Stomach (tissue), 9 donors: ENCODE measurements around the gene ISOC1. TPM values are rescaled to one million over a fixed set of nuclear protein-coding genes. Genes with fewer than 3 reads are reported as not detected.

Experiments used
- DNase-seq, 2 donors: peaks; one replicate each; pipeline versions ENCODE4 v3.0.0 to v3.0.0-alpha.2; 2013 to 2019
- H3K27ac ChIP-seq, 5 donors: fragments of 200-600 bp in 4 of 5; sonication (generic) in 4 of 5; one replicate each; pipeline ENCODE4 v1.5.1; 2013 to 2019; ENCODE audit warnings: mild to moderate bottlenecking in 1 of 5, moderate library complexity in 1 of 5
- H3K27me3 ChIP-seq, 3 donors: fragments of 200-600 bp; sonication (generic); one replicate each; pipeline ENCODE4 v1.5.1; 2017 to 2019; ENCODE audit warnings: mixed run types in 1 of 3
- H3K36me3 ChIP-seq, 4 donors: fragments of 200-600 bp; sonication (generic); 1 replicate in 3 of 4; 2 replicates in 1 of 4; pipeline ENCODE4 v1.5.1; 2016 to 2019
- H3K4me1 ChIP-seq, 4 donors: fragments of 200-600 bp; sonication (generic); one replicate each; pipeline ENCODE4 v1.5.1; 2016 to 2019
- H3K4me3 ChIP-seq, 4 donors: fragments of 200-600 bp; sonication (generic) in 3 of 4; one replicate each; pipeline ENCODE4 v1.5.1; 2016 to 2019; ENCODE audit warnings: mild to moderate bottlenecking in 1 of 4
- H3K9me3 ChIP-seq, 4 donors: fragments of 200-600 bp; sonication (generic); one replicate each; pipeline ENCODE4 v1.5.1; 2016 to 2019
- EP300 ChIP-seq: sonication (generic); formaldehyde crosslinking; IDR thresholded peaks from one replicate; pipeline ENCODE4 v1.6.1; 2017; ENCODE audit warnings: antibody characterized with exemption
- POLR2A ChIP-seq, 4 donors: fragments of 450-650 bp; IDR thresholded peaks; one replicate each; pipeline ENCODE4 v1.6.1; 2016; ENCODE audit warnings: antibody characterized with exemption in 4 of 4, control low read depth in 2 of 4, mild to moderate bottlenecking in 1 of 4, moderate library complexity in 1 of 4
- POLR2AphosphoS5 ChIP-seq, 3 donors: sonication (generic); formaldehyde crosslinking; IDR thresholded peaks; one replicate each; pipeline ENCODE4 v1.6.1; 2016; ENCODE audit warnings: antibody characterized with exemption in 3 of 3
- WGBS, 5 donors: extraction: QIAGEN DNeasy Blood & Tissue Kit in 3 of 5; methylation state at CpG; one replicate each; pipeline versions ENCODE4 v1.1.5 to v1.1.7; 2013 to 2018; 5-methylcytosine and 5-hydroxymethylcytosine counted together
- intact Hi-C: fragments of 100-400 bp; cut with DNase I; formaldehyde crosslinking; loops from one replicate; pipeline ENCODE4 v1.15.1; 2023; ENCODE audit warnings: low total_unique reads
- polyA plus RNA-seq, 3 donors: library from polyadenylated mRNA; stranded (reverse); fragments of 200-250 nt; gene quantifications; one replicate each; pipeline ENCODE4 v1.2.3, GENCODE V29; 2013
- total RNA-seq, 5 donors: library from RNA; depleted of rRNA; stranded (reverse); fragments of >200 nt; gene quantifications; one replicate each; pipeline versions ENCODE4 v1.1.0 to v1.2.3, GENCODE V29; 2014 to 2016
- TF ChIP-seq, protein P1 (sequence below), 7 experiments: fragments of 450-650 bp in 4 of 7; fragments of 200-600 bp in 3 of 7; sonication (generic) in 3 of 7; IDR thresholded peaks; one replicate each; pipeline ENCODE4 v1.5.1; 2016 to 2019; ENCODE audit warnings: antibody characterized with exemption in 7 of 7, control low read depth in 2 of 7, mild to moderate bottlenecking in 1 of 7
- donor health status: healthy with polysubstance abuse.
- donor health status: Bipolar disorder and iron deficiency.
- donor health status: healthy.

ISOC1 gene
- total and polyA plus RNA-seq, 8 donors, result 3.1 to 39.4 (median 18.3) TPM; not detected in 1

DNA sequence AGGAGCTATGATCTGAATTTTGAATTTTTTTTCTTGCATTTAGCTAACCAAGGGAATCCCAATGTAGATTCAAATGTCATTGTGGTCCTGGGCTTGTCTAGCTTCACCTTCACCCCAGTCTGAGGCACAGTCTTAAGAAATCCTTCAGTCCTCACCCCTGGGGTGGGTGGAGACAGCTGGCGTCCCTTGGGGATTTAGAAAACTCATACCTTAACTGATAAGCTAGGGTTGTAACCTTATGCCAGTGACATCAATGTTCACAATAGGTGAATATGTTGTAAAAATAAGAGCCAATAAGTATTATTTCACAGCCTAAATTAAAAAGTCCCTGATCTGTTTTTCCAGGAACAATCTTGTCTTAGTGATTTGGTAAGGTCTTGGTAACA lies 4.6 kb downstream of the ISOC1 start:
- WGBS, 5 donors, result 6 to 63% (median 39%) methylated on average over 1 of the region's 1 CpG
- TF ChIP-seq, protein P1, sequence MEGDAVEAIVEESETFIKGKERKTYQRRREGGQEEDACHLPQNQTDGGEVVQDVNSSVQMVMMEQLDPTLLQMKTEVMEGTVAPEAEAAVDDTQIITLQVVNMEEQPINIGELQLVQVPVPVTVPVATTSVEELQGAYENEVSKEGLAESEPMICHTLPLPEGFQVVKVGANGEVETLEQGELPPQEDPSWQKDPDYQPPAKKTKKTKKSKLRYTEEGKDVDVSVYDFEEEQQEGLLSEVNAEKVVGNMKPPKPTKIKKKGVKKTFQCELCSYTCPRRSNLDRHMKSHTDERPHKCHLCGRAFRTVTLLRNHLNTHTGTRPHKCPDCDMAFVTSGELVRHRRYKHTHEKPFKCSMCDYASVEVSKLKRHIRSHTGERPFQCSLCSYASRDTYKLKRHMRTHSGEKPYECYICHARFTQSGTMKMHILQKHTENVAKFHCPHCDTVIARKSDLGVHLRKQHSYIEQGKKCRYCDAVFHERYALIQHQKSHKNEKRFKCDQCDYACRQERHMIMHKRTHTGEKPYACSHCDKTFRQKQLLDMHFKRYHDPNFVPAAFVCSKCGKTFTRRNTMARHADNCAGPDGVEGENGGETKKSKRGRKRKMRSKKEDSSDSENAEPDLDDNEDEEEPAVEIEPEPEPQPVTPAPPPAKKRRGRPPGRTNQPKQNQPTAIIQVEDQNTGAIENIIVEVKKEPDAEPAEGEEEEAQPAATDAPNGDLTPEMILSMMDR (IDR thresholded peaks at IDR 0.05), result no peak
- TF ChIP-seq POLR2AphosphoS5 (IDR thresholded peaks at IDR 0.05) (no peak), POLR2A (IDR thresholded peaks at IDR 0.05) (no peak), EP300 (no peak)
- no peaks in the 10 kb centered on the region for H3K9me3 ChIP-seq
- no peaks in the 10 kb centered on the region for H3K36me3 ChIP-seq
- peaks cover 4 to 61% (median 37%) of the 10 kb centered on the region in 4 donors for H3K4me1 ChIP-seq
- intact Hi-C loops, result no loop called here
- H3K27me3 ChIP-seq, result no peaks in the 10 kb centered on the region
- DNase-seq, result no peak
- no peak overlapping the region for H3K4me3 ChIP-seq
- no peak overlapping the region for H3K27ac ChIP-seq

DNA sequence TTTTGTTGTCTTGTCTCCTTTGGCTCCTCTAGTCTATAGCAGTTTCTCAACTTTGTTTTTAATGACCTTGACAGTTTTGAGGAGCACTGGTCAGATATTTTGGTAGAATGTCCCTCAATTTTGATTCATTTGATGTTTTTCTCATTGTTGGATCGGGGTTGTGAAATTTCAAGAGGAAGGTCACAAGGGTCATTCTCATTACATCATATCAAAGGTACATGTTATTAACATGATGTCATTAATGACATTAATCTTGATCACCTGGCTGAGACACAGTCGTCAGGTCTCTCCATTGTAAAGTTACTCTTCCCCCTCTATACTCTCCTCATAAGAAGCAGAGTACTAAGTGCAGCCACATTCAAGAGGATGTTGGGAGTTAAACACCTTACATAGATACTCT lies 7.2 kb downstream of the ISOC1 start:
- Histone ChIP-seq H3K4me3 (no peak overlapping the region), H3K9me3 (no peaks in the 10 kb centered on the region), H3K27me3 (no peaks in the 10 kb centered on the region), H3K4me1 (peaks cover 0 to 45% (median 22%) of the 10 kb centered on the region in 4 donors), H3K36me3 (peaks cover 0 to 15% (median 9%) of the 10 kb centered on the region in 4 donors), H3K27ac (no peak overlapping the region)
- TF ChIP-seq EP300 (no peak), POLR2AphosphoS5 (IDR thresholded peaks at IDR 0.05) (no peak), POLR2A (IDR thresholded peaks at IDR 0.05) (no peak)
- TF ChIP-seq, protein P1 (IDR thresholded peaks at IDR 0.05), result no peak
- 80 to 92% (median 83%) methylated on average over 2 of the region's 2 CpGs for WGBS, 5 donors
- intact Hi-C loops, result no loop called here
- no peak for DNase-seq

DNA sequence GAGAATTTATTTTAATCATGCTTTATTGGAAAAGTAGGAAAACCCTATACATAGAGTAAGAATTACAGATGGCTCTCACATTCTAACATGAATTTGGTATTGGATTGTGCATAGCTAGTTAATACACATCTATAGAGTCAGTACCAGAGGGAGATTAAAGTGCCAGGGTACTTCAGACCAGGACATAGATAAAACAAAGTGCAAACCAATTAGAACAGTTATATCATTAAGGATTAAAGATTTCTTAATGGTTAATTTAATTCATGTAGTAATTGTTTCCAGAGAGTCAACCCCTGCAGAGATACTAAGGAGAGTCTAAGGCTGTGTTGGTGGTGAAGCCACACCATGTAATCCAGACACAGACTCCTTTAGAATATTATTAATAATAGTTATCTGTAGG lies 8.8 kb downstream of the ISOC1 start:
- no peak overlapping the region for H3K27ac ChIP-seq

DNA sequence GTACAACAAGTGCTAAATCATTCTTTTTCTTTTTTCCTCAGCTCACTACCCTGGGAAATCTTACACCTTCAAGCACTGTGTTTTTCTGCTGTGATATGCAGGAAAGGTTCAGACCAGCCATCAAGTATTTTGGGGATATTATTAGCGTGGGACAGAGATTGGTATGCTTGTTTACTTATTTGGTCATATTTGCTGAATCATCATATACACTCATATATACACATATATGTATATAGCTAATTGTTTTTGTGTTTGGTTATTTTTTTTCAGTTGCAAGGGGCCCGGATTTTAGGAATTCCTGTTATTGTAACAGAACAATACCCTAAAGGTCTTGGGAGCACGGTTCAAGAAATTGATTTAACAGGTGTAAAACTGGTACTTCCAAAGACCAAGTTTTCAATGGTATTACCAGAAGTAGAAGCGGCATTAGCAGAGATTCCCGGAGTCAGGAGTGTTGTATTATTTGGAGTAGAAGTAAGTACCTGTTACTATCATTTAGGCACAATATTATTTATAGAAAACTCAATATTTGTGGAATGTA lies 10.4 kb downstream of the ISOC1 start:
- WGBS, 5 donors, result 89 to 95% (median 93%) methylated on average over 5 of the region's 5 CpGs
- H3K9me3 ChIP-seq, result no peaks in the 10 kb centered on the region
- no peak overlapping the region for H3K27ac ChIP-seq
- H3K4me1 ChIP-seq, result peaks cover 0 to 15% (median 0%) of the 10 kb centered on the region in 4 donors
- intact Hi-C loops, result no loop called here
- H3K27me3 ChIP-seq, result no peaks in the 10 kb centered on the region
- peaks cover 7 to 36% (median 30%) of the 10 kb centered on the region in 4 donors for H3K36me3 ChIP-seq
- TF ChIP-seq POLR2AphosphoS5 (IDR thresholded peaks at IDR 0.05) (no peak), EP300 (no peak), POLR2A (IDR thresholded peaks at IDR 0.05) (no peak)
- TF ChIP-seq, protein P1 (IDR thresholded peaks at IDR 0.05), result no peak
- DNase-seq, result no peak
- no peak overlapping the region for H3K4me3 ChIP-seq

More for the DNA sequence above, 8.8 kb downstream of the ISOC1 start:
- TF ChIP-seq EP300 (no peak), POLR2A (IDR thresholded peaks at IDR 0.05) (no peak), POLR2AphosphoS5 (IDR thresholded peaks at IDR 0.05) (no peak)
- TF ChIP-seq, protein P1 (IDR thresholded peaks at IDR 0.05), result no peak
- Histone ChIP-seq H3K36me3 (peaks cover 7 to 31% (median 24%) of the 10 kb centered on the region in 4 donors), H3K4me1 (peaks cover 0 to 29% (median 9%) of the 10 kb centered on the region in 4 donors), H3K27me3 (no peaks in the 10 kb centered on the region), H3K4me3 (no peak overlapping the region), H3K9me3 (no peaks in the 10 kb centered on the region)
- DNase-seq, result no peak
- intact Hi-C loops, result no loop called here
